PC-3 (cell line): ENCODE data around the gene FAXC. TPM values are rescaled to one million over a fixed set of nuclear protein-coding genes. Genes with fewer than 3 reads are reported as not detected.

ENCODE experiments used
- ATAC-seq: fragments of 200-7000 bp; cut with Tn5 transposase; 2 replicates; pipeline ENCODE4 v1.9.1; 2020; ENCODE audit warnings: mild to moderate bottlenecking, moderate library complexity
- BruUV-seq: library from RNA; stranded (reverse); fragments of 400-500 nt; replicated peaks from 2 replicates; lab custom pipeline; 2021; lab: Mats Ljungman, UMichigan
- CTCF ChIA-PET: fragments of 300-600 bp; sonication (Branson Sonifier 250); formaldehyde crosslinking; loops from one replicate; lab custom pipeline; 2022; ENCODE audit warnings: antibody characterized with exemption; lab: Charles Lee
- POLR2A ChIA-PET: fragments of 300-600 bp; sonication (Branson Sonifier 250); formaldehyde crosslinking; loops from one replicate; lab custom pipeline; 2022; ENCODE audit warnings: antibody characterized with exemption; ENCODE audit not compliant: unreplicated experiment; lab: Charles Lee
- DNase-seq: peaks from one replicate; pipeline ENCODE4 v3.0.0-alpha.2; 2015
- H2AFZ ChIP-seq: fragments of 300-600 bp; sonication (generic); 2 replicates; pipeline ENCODE4 v1.6.0; 2016; ENCODE audit warnings: antibody characterized with exemption, low read length
- H3F3A ChIP-seq: fragments of 300-600 bp; sonication (generic); one replicate; pipeline ENCODE4 v1.6.0; 2017; ENCODE audit warnings: antibody characterized with exemption, low read length, control low read depth, mild to moderate bottlenecking; ENCODE audit not compliant: unreplicated experiment
- H3K27ac ChIP-seq: fragments of 300-600 bp; sonication (generic); 2 replicates; pipeline ENCODE4 v1.5.1; 2016; ENCODE audit warnings: mild to moderate bottlenecking, low read length
- H3K27me3 ChIP-seq: fragments of 300-600 bp; sonication (generic); 2 replicates; pipeline ENCODE4 v1.6.1; 2016; ENCODE audit warnings: low read length, mixed read lengths
- H3K36me3 ChIP-seq: fragments of 300-600 bp; sonication (generic); 2 replicates; pipeline ENCODE4 v1.6.1; 2016; ENCODE audit warnings: low read depth, mixed run types, low read length, mixed read lengths
- H3K4me1 ChIP-seq: fragments of 300-600 bp; sonication (generic); 2 replicates; pipeline ENCODE4 v1.5.1; 2016; ENCODE audit warnings: low read length; ENCODE audit not compliant: insufficient read depth
- H3K4me2 ChIP-seq: fragments of 300-600 bp; sonication (generic); 2 replicates; pipeline ENCODE4 v1.6.0; 2016; ENCODE audit warnings: low read length
- H3K4me3 ChIP-seq: fragments of 300-600 bp; sonication (generic); 2 replicates; pipeline ENCODE4 v1.5.1; 2016; ENCODE audit warnings: mild to moderate bottlenecking, low read length, mixed read lengths
- H3K79me2 ChIP-seq: fragments of 300-600 bp; sonication (generic); 2 replicates; pipeline ENCODE4 v1.6.1; 2017; ENCODE audit warnings: low read length, mixed read lengths
- H3K9ac ChIP-seq: fragments of 300-600 bp; sonication (generic); 2 replicates; pipeline ENCODE4 v1.6.0; 2016; ENCODE audit warnings: mild to moderate bottlenecking, low read length
- H3K9me2 ChIP-seq: fragments of 300-600 bp; sonication (generic); replicated peaks from 2 replicates; pipeline ENCODE4 v1.6.1; 2016; ENCODE audit warnings: mixed run types, low read length, mixed read lengths
- H3K9me3 ChIP-seq: fragments of 300-600 bp; sonication (generic); 2 replicates; pipeline ENCODE4 v1.6.1; 2016; ENCODE audit warnings: low read length, mixed read lengths
- H4K20me1 ChIP-seq: fragments of 300-600 bp; sonication (generic); 2 replicates; pipeline ENCODE4 v1.6.1; 2016; ENCODE audit warnings: low read length, mixed read lengths
- EZH2 ChIP-seq: fragments of 300-600 bp; sonication (generic); IDR thresholded peaks from one replicate; pipeline ENCODE4 v1.6.1; 2017; ENCODE audit warnings: antibody characterized with exemption, mild to moderate bottlenecking, low read length; ENCODE audit not compliant: unreplicated experiment
- EZH2phosphoT487 ChIP-seq: fragments of 300-600 bp; sonication (generic); IDR thresholded peaks from 2 replicates; pipeline ENCODE4 v1.6.1; 2018; ENCODE audit warnings: mild to moderate bottlenecking, antibody characterized with exemption, low read length, borderline replicate concordance
- intact Hi-C: fragments of 100-400 bp; cut with micrococcal nuclease; formaldehyde crosslinking; loops from 2 replicates; pipeline ENCODE4 v1.9.0; 2023
- total RNA-seq: library from RNA; depleted of rRNA; stranded (reverse); fragments of >200 nt; gene quantifications from 2 replicates; pipeline ENCODE4 v1.2.3, GENCODE V29; 2014
- TF ChIP-seq, protein P1 (sequence below): fragments of 300-600 bp; sonication (generic); conservative IDR thresholded peaks from 2 replicates; pipeline ENCODE4 v1.5.1; 2017; ENCODE audit warnings: antibody characterized with exemption, low read depth, mild to moderate bottlenecking, low read length

Gene FAXC
- total RNA-seq, 1 experiment from 2014 or later, result 3.9 TPM

GRCh38 chr6:99393698-99394531, 44.4 kb upstream of the FAXC start, which contains the start of gene COQ3:
COQ3 (minus strand) TSS chr6:99394195; CDS start chr6:99394179, 16 bp downstream.
- Histone ChIP-seq H3K36me3 (0 out of 2 replicates have a peak, but pooled peaks cover 2% of the 10 kb centered on the region), H4K20me1 (no peaks in the 10 kb centered on the region), H3K9me3 (no peaks in the 10 kb centered on the region), H3K9ac (peak within 1 kb of the TSS; percentile 95), H3K4me3 (peak within 1 kb of the TSS; percentile 97), H3K4me2 (peak within 1 kb of the TSS; percentile 85), H3F3A (no peaks in the 10 kb centered on the region), H3K27ac (peak within 1 kb of the TSS; percentile 83), H3K9me2 (no peaks in the 10 kb centered on the region), H2AFZ (peak within 1 kb of the TSS; percentile 95), H3K27me3 (no peaks in the 10 kb centered on the region), H3K79me2 (no peaks in the 10 kb centered on the region), H3K4me1 (no peaks in the 10 kb centered on the region)
- ATAC-seq, result peak; percentile 85
- CTCF ChIA-PET, result interaction anchor here (0.7 to 1.2 kb wide), 2 partner anchors 50 to 59 kb away, joined by 5 to 11 read pairs; no protein-coding TSS in a partner anchor
- POLR2A ChIA-PET, result interaction anchor here (0.9 to 1.0 kb wide), 2 partner anchors 8 to 32 kb away, joined by 4 read pairs; no protein-coding TSS in a partner anchor
- DNase-seq, result peak; percentile 64
- BruUV-seq, result TSS peak; percentile 71
- intact Hi-C loops, result loop anchor here (1.0 to 5.0 kb wide), 3 partner anchors 31 to 64 kb away; partner anchors contain the start of genes FAXC and PNISR
- no peak for TF ChIP-seq EZH2phosphoT487
- TF ChIP-seq EZH2, result no peak
- TF ChIP-seq, protein P1, sequence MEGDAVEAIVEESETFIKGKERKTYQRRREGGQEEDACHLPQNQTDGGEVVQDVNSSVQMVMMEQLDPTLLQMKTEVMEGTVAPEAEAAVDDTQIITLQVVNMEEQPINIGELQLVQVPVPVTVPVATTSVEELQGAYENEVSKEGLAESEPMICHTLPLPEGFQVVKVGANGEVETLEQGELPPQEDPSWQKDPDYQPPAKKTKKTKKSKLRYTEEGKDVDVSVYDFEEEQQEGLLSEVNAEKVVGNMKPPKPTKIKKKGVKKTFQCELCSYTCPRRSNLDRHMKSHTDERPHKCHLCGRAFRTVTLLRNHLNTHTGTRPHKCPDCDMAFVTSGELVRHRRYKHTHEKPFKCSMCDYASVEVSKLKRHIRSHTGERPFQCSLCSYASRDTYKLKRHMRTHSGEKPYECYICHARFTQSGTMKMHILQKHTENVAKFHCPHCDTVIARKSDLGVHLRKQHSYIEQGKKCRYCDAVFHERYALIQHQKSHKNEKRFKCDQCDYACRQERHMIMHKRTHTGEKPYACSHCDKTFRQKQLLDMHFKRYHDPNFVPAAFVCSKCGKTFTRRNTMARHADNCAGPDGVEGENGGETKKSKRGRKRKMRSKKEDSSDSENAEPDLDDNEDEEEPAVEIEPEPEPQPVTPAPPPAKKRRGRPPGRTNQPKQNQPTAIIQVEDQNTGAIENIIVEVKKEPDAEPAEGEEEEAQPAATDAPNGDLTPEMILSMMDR, result no peak

- peak; percentile 27 for ATAC-seq
- intact Hi-C loops, result loop anchor here (2.0 to 5.0 kb wide), 2 partner anchors 31 to 46 kb away; partner anchors contain the start of genes FAXC and PNISR
Observed at GRCh38 chr6:99393366-99393697, 43.9 kb upstream of the FAXC start.

More at GRCh38 chr6:99393366-99393697, 43.9 kb upstream of the FAXC start:
- H3K79me2 ChIP-seq, result no peaks in the 10 kb centered on the region
- no peaks in the 10 kb centered on the region for H3F3A ChIP-seq
- peak overlapping the region; percentile 95 for H3K9ac ChIP-seq
- no peaks in the 10 kb centered on the region for H3K9me2 ChIP-seq
- ChIA-PET POLR2A (interaction anchor here (1.0 kb wide), 1 partner anchor 9 kb away, joined by 4 read pairs; no protein-coding TSS in a partner anchor), CTCF (interaction anchor here (0.7 to 1.2 kb wide), 2 partner anchors 49 to 59 kb away, joined by 5 to 11 read pairs; no protein-coding TSS in a partner anchor)
- H3K4me1 ChIP-seq, result no peaks in the 10 kb centered on the region
- H3K4me3 ChIP-seq, result peak overlapping the region; percentile 97
- no peaks in the 10 kb centered on the region for H3K9me3 ChIP-seq
- no peaks in the 10 kb centered on the region for H4K20me1 ChIP-seq
- no peaks in the 10 kb centered on the region for H3K36me3 ChIP-seq
- no TSS peak for BruUV-seq
- H3K4me2 ChIP-seq, result peak overlapping the region; percentile 85
- no peak for DNase-seq
- H2AFZ ChIP-seq, result peak overlapping the region; percentile 95
- no peaks in the 10 kb centered on the region for H3K27me3 ChIP-seq
- TF ChIP-seq EZH2 (no peak), EZH2phosphoT487 (no peak)
- TF ChIP-seq, protein P1, result no peak
- peak overlapping the region; percentile 83; the same call in 1 of the 2 replicates for H3K27ac ChIP-seq
